HUES48 (cell line): ENCODE results near the gene ATP5ME.

Source experiments
- H3K27ac ChIP-seq: one replicate; pipeline ENCODE4 v1.7.0; 2013; ENCODE audit warnings: low read depth, low read length, inconsistent platforms
- H3K27me3 ChIP-seq: 2 replicates; pipeline ENCODE4 v1.6.1; 2013; ENCODE audit warnings: mild to moderate bottlenecking, low read length; ENCODE audit not compliant: control insufficient read depth, insufficient read depth
- H3K36me3 ChIP-seq: 2 replicates; pipeline ENCODE4 v1.6.1; 2013; ENCODE audit warnings: low read length; ENCODE audit not compliant: control insufficient read depth, insufficient read depth
- H3K4me1 ChIP-seq: 2 replicates; pipeline ENCODE4 v1.6.1; 2013; ENCODE audit warnings: mild to moderate bottlenecking, low read length; ENCODE audit not compliant: control insufficient read depth, insufficient read depth
- H3K4me3 ChIP-seq: 2 replicates; pipeline ENCODE4 v1.5.1; 2013; ENCODE audit warnings: mild to moderate bottlenecking, low read depth, low read length
- H3K9ac ChIP-seq: 2 replicates; pipeline ENCODE4 v1.6.1; 2013; ENCODE audit warnings: mild to moderate bottlenecking, low read depth, low read length, moderate library complexity
- H3K9me3 ChIP-seq: 2 replicates; pipeline ENCODE4 v1.6.1; 2013; ENCODE audit warnings: low read length; ENCODE audit not compliant: control insufficient read depth, insufficient read depth

Gene ATP5ME, protein sequence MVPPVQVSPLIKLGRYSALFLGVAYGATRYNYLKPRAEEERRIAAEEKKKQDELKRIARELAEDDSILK

DNA sequence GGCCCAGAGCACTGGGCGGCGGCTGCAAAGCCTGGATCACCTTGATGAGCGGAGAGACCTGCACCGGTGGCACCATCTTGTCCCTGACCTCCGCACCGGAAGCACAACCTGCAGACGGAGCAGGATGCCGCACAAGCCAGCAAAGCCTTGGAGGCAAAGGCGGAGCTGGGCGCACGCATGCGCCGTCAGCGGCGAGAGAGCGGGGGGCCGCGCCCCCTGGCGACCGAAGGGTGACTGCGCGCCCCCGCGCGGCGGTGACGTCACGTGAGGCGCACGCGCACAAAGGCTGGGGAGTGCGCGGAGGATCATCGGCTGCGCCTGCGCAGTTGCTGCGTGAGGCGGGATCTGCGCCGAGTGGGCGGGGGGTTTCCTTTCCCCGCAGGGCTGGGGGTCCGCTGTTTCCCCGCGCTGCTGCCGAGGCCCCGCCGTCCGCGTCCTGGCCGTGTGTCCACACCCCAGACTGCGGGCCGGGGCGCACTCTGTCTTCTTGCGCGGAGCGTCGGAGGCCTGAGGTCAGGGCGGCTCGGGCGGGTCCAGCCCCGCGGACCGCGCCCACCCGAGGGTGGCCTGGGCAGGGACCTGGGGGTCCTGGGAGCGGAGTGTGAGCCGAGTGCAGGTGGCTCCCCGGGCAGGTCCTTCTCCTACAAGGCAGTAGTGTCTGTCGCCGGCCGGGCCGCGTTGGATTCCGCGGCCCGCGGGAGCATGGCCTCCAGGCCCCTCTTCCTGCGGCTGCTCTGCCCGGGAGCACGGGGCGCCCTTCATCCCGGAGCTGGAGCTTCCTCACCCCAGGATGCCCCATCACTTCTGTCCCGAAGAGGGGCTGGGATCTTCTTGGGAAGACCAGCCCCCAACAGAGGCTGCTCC, at the start of gene ATP5ME, which contains the start of gene MYL5:
Gene ATP5ME, minus strand, starts transcription at position 105 of the 864 bp plus-strand sequence. Its CDS starts 29 bp downstream, at position 76.
Gene MYL5, plus strand, starts transcription at position 371 of the 864 bp plus-strand sequence. CDS start 3,485 bp downstream, outside the sequence.
- Histone ChIP-seq H3K9ac (peak within 1 kb of the TSS; percentile 92), H3K4me3 (peak within 1 kb of the TSS; percentile 94), H3K27ac (peak within 1 kb of the TSS; percentile 85), H3K9me3 (no peaks in the 10 kb centered on the region), H3K27me3 (no peaks in the 10 kb centered on the region), H3K36me3 (peaks cover 20% of the 10 kb centered on the region), H3K4me1 (peaks cover 8% of the 10 kb centered on the region)

DNA sequence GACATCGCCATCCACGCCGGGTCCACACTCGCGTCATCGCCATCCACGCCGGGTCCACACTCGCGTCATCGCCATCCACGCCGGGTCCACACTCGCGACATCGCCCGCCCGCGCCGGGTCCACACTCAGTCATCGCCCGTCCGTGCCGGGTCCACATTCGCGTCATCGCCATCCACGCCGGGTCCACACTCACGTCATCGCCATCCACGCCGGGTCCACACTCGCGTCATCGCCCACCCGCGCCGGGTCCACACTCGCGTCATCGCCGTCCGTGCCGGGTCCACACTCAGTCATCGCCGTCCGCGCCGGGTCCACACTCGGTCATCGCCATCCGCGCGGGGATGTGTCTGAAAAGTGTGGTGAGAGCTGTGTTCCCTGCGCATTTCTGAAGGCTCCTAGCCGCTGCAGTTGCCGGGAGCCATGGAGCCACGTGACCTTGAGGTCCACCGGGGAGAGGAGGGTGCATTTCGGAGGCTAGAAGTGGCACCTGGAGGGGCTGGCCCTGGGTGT, 48.8 kb upstream of the ATP5ME start:
- H3K36me3 ChIP-seq, result 0 out of 2 replicates have a peak, but pooled peaks cover 4% of the 10 kb centered on the region
- no peak overlapping the region for H3K27ac ChIP-seq
- no peaks in the 10 kb centered on the region for H3K27me3 ChIP-seq
- no peaks in the 10 kb centered on the region for H3K9me3 ChIP-seq
- H3K4me1 ChIP-seq, result no peaks in the 10 kb centered on the region
- H3K9ac ChIP-seq, result no peak overlapping the region
- no peak overlapping the region for H3K4me3 ChIP-seq

DNA sequence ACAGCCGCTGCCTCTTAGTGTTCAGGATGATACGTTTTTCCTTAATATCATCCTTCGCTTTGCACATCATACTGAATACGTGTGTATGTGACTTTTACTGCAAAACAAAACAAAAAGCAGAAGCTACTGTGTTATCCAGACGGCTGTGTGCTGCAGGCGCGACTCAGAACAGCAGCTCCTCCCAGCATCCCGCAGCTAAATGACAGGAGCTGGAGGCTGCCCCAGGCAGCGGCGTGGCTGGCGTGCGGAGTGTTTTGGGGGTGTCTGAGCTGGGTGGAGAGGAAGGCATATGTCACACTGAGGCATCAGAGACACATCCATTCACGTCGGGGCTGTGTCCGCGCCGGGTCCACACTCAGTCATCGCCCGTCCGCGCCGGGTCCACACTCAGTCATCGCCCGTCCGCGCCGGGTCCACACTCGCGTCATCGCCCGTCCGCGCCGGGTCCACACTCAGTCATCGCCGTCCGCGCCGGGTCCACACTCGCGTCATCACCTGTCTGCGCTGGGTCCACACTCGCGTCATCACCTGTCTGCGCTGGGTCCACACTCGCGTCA, 48.2 kb upstream of the ATP5ME start:
- H3K27ac ChIP-seq, result no peak overlapping the region
- no peaks in the 10 kb centered on the region for H3K9me3 ChIP-seq
- no peaks in the 10 kb centered on the region for H3K27me3 ChIP-seq
- no peak overlapping the region for H3K4me3 ChIP-seq
- H3K36me3 ChIP-seq, result 0 out of 2 replicates have a peak, but pooled peaks cover 4% of the 10 kb centered on the region
- H3K4me1 ChIP-seq, result no peaks in the 10 kb centered on the region
- no peak overlapping the region for H3K9ac ChIP-seq

DNA sequence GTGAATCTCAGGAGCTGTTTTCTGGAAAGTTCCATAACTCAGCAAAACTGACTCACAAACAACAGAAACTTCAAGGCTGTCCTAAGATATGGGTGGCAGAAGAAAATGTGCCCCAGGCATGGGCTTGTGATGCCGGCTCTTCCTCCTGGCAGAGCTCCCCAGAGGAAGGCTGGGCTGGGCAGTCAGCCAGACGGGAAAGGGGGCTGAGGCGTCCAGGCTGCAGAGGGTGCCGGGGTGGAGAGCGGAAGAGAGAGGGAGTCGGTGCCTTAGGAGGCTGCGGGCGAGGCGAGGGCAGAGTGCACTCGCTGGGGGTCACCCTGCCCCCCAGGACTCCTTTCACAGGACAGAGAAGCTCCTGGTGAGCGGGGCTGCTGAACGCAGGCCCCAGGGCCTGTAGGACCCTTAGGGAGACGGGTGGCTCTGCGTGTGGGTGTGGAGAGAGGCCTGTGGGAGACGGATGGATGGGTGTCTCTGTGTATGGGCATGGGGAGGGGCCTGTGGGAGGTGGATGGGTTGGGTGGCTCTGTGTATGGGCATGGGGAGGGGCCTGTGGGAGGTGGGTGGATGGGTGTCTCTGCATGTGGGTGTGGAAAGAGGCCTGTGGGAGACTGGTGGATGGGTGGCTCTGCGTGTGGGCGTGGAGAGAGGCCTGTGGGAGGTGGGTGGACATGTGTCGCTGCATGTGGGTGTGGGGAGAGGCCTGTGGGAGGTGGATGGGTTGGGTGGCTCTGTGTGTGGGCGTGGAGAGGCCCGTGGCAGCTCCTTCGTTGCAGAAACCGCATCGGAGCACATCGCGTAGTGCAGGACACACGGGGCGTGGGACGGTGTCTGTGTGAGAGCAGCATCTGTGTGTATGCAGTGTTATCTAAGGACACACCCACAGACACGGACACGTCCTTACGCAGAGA, 47.4 kb upstream of the ATP5ME start:
- Histone ChIP-seq H3K27me3 (no peaks in the 10 kb centered on the region), H3K4me3 (no peak overlapping the region), H3K36me3 (0 out of 2 replicates have a peak, but pooled peaks cover 4% of the 10 kb centered on the region), H3K9ac (no peak overlapping the region), H3K27ac (no peak overlapping the region), H3K9me3 (no peaks in the 10 kb centered on the region), H3K4me1 (no peaks in the 10 kb centered on the region)

DNA sequence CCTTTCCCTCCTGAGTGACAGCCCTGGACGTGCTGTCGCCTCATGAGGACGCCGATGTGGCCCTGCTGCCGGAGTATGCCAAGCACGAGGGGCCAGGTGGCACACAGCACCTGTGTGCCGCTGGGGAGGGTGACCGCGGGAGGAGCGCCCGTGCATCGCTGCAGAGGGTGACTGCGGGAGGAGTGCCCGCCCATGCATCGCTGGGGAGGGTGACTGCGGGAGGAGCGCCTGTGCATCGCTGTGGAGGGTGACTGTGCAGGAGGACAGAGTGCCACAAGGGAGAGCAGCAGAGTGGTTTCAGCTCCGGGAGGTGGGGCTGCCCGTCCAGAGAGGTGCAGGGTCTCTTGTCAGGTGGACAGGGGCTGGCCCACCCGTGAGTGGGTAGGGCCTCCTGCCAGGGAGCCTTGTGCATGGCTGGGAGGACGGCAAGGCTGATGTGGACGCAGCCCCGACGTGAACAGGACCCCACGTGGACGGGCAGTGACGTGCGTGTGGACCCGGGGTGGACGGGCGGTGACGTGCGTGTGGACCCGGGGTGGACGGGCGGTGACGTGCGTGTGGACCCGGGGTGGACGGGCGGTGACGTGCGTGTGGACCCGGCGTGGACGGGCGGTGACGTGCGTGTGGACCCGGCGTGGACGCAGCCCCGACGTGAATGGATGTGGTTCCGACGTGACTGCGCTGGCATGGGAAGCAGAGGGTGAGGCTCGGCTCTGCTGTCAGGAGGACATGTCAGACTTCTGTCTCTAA, 46.2 kb upstream of the ATP5ME start:
- no peaks in the 10 kb centered on the region for H3K27me3 ChIP-seq
- H3K4me3 ChIP-seq, result no peak overlapping the region
- no peaks in the 10 kb centered on the region for H3K4me1 ChIP-seq
- H3K36me3 ChIP-seq, result 0 out of 2 replicates have a peak, but pooled peaks cover 4% of the 10 kb centered on the region
- H3K27ac ChIP-seq, result no peak overlapping the region
- H3K9me3 ChIP-seq, result no peaks in the 10 kb centered on the region
- no peak overlapping the region for H3K9ac ChIP-seq

DNA sequence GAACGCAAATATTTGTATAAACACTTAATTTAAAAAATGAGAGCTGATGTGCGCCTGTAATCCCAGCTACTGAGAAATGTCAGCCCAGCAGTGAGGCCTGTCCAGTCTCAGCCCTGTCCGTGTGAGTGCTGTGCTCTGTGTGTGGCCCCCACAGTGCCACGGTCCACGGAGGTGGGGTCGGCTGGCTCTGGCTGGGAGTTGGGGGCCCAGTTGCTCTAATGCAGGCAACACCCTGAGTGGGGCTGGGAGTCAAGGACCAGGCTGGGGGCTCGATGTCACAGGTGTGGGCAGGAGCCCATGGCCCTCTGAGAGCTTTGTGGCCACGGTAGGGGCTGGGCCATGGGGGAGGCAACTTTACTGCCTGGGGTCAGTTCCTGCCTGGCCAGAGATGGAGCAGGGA, 44.4 kb upstream of the ATP5ME start:
- Histone ChIP-seq H3K27ac (no peak overlapping the region), H3K27me3 (no peaks in the 10 kb centered on the region), H3K4me3 (no peak overlapping the region), H3K4me1 (no peaks in the 10 kb centered on the region), H3K36me3 (0 out of 2 replicates have a peak, but pooled peaks cover 12% of the 10 kb centered on the region), H3K9ac (no peak overlapping the region), H3K9me3 (no peaks in the 10 kb centered on the region)

DNA sequence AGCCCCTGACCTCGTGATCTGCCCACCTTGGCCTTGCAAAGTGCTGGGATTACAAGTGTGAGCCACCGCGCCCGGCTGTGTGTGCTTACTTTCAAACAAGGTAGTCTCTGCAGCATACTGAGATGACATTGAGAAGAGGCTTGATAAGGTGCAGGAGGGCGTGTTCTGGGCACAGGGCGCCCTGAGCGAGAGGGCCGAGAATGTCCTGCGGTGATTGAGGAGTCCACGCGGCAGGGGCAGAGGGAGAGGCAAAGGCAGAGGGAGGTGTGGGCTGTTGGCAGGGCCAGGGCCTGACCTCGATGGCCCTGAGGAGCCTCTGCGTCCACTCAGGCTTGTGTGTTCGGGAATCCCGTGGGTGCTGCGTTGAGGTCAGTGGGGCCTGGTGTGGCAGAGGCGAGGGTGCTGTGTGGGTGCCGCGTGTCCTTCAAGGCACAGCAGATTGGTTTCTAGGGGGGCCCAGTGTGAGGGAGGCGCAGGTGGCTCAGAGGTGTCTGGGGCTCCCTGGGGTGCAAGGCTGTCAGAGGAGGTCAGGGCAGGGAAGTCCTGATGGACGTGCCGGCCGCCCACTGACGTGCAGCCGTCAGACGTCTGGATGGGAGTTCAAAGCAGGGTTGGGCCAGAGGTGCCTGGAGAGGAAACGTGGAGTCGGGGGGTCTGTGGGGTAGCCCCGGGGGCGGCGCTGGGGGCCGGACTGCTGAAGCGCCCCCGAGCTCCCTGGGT, 43.7 kb upstream of the ATP5ME start:
- H3K9ac ChIP-seq, result no peak overlapping the region
- no peaks in the 10 kb centered on the region for H3K4me1 ChIP-seq
- no peaks in the 10 kb centered on the region for H3K9me3 ChIP-seq
- no peaks in the 10 kb centered on the region for H3K27me3 ChIP-seq
- H3K27ac ChIP-seq, result no peak overlapping the region
- H3K36me3 ChIP-seq, result 0 out of 2 replicates have a peak, but pooled peaks cover 7% of the 10 kb centered on the region
- no peak overlapping the region for H3K4me3 ChIP-seq

DNA sequence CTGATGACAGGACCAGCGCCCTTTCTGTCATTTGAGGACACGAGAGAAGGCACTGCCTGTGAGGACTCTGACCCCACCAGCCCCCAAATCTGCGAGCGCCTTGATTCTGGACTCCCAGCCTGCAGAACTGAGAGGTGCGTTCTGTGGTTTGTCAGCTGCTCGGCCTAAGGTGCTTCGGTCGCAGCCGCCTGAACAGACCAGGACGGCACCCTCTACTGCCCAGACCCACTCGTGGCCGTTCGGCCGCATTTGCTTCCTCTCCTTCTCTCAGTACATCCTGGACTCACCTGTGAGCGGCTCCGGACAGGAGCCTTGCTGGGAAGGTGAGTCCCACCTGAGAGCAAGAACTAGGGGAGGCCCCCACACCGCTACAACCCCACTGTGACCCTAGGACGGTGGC, 40.0 kb upstream of the ATP5ME start:
- H3K4me1 ChIP-seq, result no peaks in the 10 kb centered on the region
- H3K27ac ChIP-seq, result no peak overlapping the region
- no peak overlapping the region for H3K4me3 ChIP-seq
- H3K9me3 ChIP-seq, result no peaks in the 10 kb centered on the region
- H3K27me3 ChIP-seq, result no peaks in the 10 kb centered on the region
- no peak overlapping the region for H3K9ac ChIP-seq
- H3K36me3 ChIP-seq, result peaks cover 18% of the 10 kb centered on the region

DNA sequence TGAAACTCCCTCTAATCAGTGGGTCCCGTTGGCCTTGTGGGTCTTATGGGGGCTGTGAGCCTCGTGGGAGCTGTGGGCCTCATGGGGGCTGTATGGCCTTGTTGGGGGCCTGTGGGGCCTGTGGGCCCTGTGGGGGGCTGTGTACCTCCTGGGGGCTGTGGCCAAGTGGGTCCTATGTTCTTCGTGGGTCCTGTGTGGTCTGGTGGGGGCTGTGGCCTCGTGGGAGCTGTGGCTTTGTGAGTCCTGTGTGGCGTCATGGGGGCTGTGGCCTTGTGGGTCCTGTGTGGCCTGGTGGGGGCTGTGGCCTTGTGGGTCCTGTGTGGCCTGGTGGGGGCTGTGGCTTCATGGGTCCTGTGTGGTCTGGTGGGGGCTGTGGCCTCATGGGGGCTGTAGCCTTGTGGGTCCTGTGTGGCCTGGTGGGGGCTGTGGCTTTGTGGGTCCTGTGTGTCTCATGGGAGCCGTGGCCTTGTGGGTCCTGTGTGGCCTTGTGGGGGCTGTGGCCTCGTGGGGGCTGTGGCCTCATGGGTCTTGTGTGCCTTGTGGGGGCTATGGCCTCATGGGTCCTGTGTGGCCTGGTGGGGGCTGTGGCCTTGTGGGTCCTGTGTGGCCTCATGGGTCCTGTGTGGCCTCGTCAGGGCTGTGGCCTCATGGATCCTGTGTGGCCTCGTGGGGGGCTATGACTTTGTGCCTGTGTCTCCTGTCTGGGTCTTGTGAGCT, 39.0 kb upstream of the ATP5ME start:
- Histone ChIP-seq H3K4me1 (no peaks in the 10 kb centered on the region), H3K9ac (no peak overlapping the region)

More for the DNA sequence above, 39.0 kb upstream of the ATP5ME start:
- peaks cover 18% of the 10 kb centered on the region for H3K36me3 ChIP-seq
- H3K9me3 ChIP-seq, result no peaks in the 10 kb centered on the region
- H3K27ac ChIP-seq, result no peak overlapping the region
- no peak overlapping the region for H3K4me3 ChIP-seq
- H3K27me3 ChIP-seq, result no peaks in the 10 kb centered on the region
